ENCODE measurements around the gene SLC48A1. TPM values are rescaled to one million over a fixed set of nuclear protein-coding genes. Genes with fewer than 3 reads are reported as not detected.

Gene SLC48A1
- total and polyA plus RNA-seq, 7 donors = 12.7 to 28.7 (median 23.5) TPM

- H3K4me1 ChIP-seq = peaks cover 38% of the 10 kb centered on the region
Measured at GRCh38 chr12:47753021-47754001, 19.7 kb upstream of the SLC48A1 start.

GRCh38 chr12:47754126-47754525 is 18.9 kb upstream of the SLC48A1 start:
- no peaks in the 10 kb centered on the region for H3K27me3 ChIP-seq (ENCODE audit: insufficient read depth in 3 of 3, low read length in 2 of 3)
- 79 to 86% (median 82%) methylated on average over 4 of the region's 4 CpGs for WGBS, 3 donors
- peaks cover 0 to 3% of the 10 kb centered on the region in 2 donors for H3K36me3 ChIP-seq (ENCODE audit: insufficient read depth in 1 of 2, low read depth in 1 of 2)
- TF ChIP-seq CTCF (IDR thresholded peaks at IDR 0.05) = no peak
- peak overlapping the region; percentile 34 for H3K4me3 ChIP-seq
- ATAC-seq = no peak
- no peak for DNase-seq
- peaks cover 38% of the 10 kb centered on the region for H3K4me1 ChIP-seq
- peak overlapping the region; percentile 89 for H3K27ac ChIP-seq
- intact Hi-C loops (cut with DNase I) = no loop called here
- H3K9me3 ChIP-seq = no peaks in the 10 kb centered on the region

More at GRCh38 chr12:47753021-47754001, 19.7 kb upstream of the SLC48A1 start:
- no peak for TF ChIP-seq CTCF (IDR thresholded peaks at IDR 0.05)
- Histone ChIP-seq H3K9me3 (no peaks in the 10 kb centered on the region), H3K36me3 (ENCODE audit: insufficient read depth in 1 of 2, low read depth in 1 of 2) (peaks cover 0 to 3% of the 10 kb centered on the region in 2 donors), H3K27ac (peak overlapping the region; percentile 89), H3K27me3 (ENCODE audit: insufficient read depth in 3 of 3, low read length in 2 of 3) (no peaks in the 10 kb centered on the region), H3K4me3 (peak overlapping the region; percentile 34)
- 27 to 30% (median 29%) methylated on average over 11 of the region's 11 CpGs for WGBS, 3 donors
- peak; percentile 86 to 96 for DNase-seq
- intact Hi-C loops (cut with DNase I) = no loop called here
- peak; percentile 95 to 98 (median 95) for ATAC-seq

- DNase-seq (no peak), ATAC-seq (peak in 1 of 4 donors; percentile 23)
- Histone ChIP-seq H3K36me3 (ENCODE audit: insufficient read depth in 1 of 2, low read depth in 1 of 2) (peaks cover 0 to 3% of the 10 kb centered on the region in 2 donors), H3K4me1 (peaks cover 38% of the 10 kb centered on the region), H3K27ac (peak overlapping the region; percentile 25), H3K27me3 (ENCODE audit: insufficient read depth in 3 of 3, low read length in 2 of 3) (no peaks in the 10 kb centered on the region), H3K9me3 (no peaks in the 10 kb centered on the region), H3K4me3 (no peak overlapping the region)
- WGBS, 3 donors = 34 to 68% (median 47%) methylated on average over 3 of the region's 3 CpGs
- TF ChIP-seq CTCF (IDR thresholded peaks at IDR 0.05) = no peak
- intact Hi-C loops (cut with DNase I) = no loop called here
Measured at GRCh38 chr12:47754881-47755280, 18.2 kb upstream of the SLC48A1 start.

GRCh38 chr12:47755655-47756562 is 17.1 kb upstream of the SLC48A1 start:
- 68 to 74% (median 72%) methylated on average over 12 of the region's 12 CpGs for WGBS, 3 donors
- H3K4me1 ChIP-seq = peaks cover 38% of the 10 kb centered on the region
- ATAC-seq = no peak

More at GRCh38 chr12:47755655-47756562, 17.1 kb upstream of the SLC48A1 start:
- no peak for TF ChIP-seq CTCF (IDR thresholded peaks at IDR 0.05)
- H3K27ac ChIP-seq = no peak overlapping the region
- H3K27me3 ChIP-seq (ENCODE audit: insufficient read depth in 3 of 3, low read length in 2 of 3) = no peaks in the 10 kb centered on the region
- intact Hi-C loops (cut with DNase I) = no loop called here
- peaks cover 0 to under 1% of the 10 kb centered on the region in 2 donors for H3K36me3 ChIP-seq (ENCODE audit: insufficient read depth in 1 of 2, low read depth in 1 of 2)
- DNase-seq = no peak
- peak overlapping the region; percentile 72 for H3K4me3 ChIP-seq
- H3K9me3 ChIP-seq = no peaks in the 10 kb centered on the region

Measured in psoas muscle (tissue), 8 donors.